PFSK-1 (cell line): ENCODE results near the gene TMEM175.

Source experiments
- POLR2AphosphoS5 ChIP-seq: IDR thresholded peaks from 2 replicates; pipeline ENCODE4 v1.6.1; 2012; ENCODE audit warnings: low read depth, mild to moderate bottlenecking, control low read depth, low read length, moderate library complexity
- SIN3A ChIP-seq: IDR thresholded peaks from 2 replicates; pipeline ENCODE4 v1.6.1; 2012; ENCODE audit warnings: mild to moderate bottlenecking, low read length, moderate library complexity, borderline replicate concordance; ENCODE audit not compliant: insufficient read depth
- TAF1 ChIP-seq: IDR thresholded peaks from 2 replicates; pipeline ENCODE4 v1.6.1; 2012; ENCODE audit warnings: low read length, control low read depth, borderline replicate concordance; ENCODE audit not compliant: insufficient read depth
- TF ChIP-seq, protein P1 (sequence below), 2 experiments: IDR thresholded peaks; 2 replicates each; pipeline versions ENCODE4 v1.6.1 to v1.8.0; 2011 to 2012; ENCODE audit warnings: low read depth in 2 of 2, low read length in 2 of 2, control low read depth in 1 of 2, inconsistent platforms in 1 of 2, mild to moderate bottlenecking in 1 of 2, moderate library complexity in 1 of 2; ENCODE audit not compliant: insufficient read depth in 1 of 2

DNA sequence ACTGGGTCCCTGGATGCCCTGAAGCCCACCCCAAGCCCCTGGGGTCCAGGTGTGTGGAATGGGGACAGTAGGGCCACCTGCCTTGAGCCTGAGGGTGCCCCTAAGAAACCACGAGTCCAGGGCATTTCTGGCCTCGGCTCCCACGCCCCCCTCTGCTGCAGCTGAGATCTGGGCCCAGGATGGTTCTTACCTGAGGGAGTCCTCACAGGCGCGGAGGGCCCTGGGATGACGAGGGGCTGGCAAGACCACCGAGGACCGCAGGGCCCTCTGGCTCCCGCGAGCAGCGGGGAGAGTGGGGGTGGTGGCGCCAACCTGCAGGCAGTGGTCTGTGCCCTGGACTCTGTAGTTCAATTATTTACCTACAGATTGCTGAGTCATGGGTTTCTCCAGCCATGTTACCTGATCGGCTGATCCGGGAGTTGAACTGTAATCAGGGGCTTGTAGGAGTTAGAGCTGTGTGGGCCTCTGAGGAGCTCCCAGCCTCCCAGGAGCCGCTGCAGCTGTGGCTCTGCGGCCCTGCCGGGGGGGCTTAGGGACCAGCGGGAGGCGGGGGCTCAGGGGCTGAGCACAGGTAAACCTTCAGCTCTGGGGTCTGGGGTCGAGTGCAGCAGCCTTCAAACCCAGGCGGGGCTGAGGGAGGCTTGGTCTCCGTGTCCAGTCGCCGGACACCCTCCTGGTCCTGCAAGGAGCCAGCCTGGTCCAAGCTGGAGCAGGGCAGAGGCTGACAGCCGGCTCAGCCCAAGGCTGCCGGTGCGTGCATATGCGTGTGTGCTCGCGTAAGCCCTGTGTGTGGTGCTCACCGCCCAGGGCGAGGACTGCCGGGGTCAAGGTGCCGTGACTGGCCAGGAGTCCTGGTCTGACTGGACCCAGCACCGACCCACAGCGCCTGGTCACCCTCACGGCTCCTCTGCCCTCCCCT, 61.1 kb downstream of the TMEM175 start, which contains the start of gene SLC26A1:
- no peak for TF ChIP-seq SIN3A
- no peak for TF ChIP-seq POLR2AphosphoS5
- no peak for TF ChIP-seq TAF1
- TF ChIP-seq, protein P1, sequence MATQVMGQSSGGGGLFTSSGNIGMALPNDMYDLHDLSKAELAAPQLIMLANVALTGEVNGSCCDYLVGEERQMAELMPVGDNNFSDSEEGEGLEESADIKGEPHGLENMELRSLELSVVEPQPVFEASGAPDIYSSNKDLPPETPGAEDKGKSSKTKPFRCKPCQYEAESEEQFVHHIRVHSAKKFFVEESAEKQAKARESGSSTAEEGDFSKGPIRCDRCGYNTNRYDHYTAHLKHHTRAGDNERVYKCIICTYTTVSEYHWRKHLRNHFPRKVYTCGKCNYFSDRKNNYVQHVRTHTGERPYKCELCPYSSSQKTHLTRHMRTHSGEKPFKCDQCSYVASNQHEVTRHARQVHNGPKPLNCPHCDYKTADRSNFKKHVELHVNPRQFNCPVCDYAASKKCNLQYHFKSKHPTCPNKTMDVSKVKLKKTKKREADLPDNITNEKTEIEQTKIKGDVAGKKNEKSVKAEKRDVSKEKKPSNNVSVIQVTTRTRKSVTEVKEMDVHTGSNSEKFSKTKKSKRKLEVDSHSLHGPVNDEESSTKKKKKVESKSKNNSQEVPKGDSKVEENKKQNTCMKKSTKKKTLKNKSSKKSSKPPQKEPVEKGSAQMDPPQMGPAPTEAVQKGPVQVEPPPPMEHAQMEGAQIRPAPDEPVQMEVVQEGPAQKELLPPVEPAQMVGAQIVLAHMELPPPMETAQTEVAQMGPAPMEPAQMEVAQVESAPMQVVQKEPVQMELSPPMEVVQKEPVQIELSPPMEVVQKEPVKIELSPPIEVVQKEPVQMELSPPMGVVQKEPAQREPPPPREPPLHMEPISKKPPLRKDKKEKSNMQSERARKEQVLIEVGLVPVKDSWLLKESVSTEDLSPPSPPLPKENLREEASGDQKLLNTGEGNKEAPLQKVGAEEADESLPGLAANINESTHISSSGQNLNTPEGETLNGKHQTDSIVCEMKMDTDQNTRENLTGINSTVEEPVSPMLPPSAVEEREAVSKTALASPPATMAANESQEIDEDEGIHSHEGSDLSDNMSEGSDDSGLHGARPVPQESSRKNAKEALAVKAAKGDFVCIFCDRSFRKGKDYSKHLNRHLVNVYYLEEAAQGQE (IDR thresholded peaks at IDR 0.05; ENCODE audit: insufficient read depth in 1 of 2, low read depth in 2 of 2, low read length in 2 of 2) = no peak
